NCI-H1048 (cell line): ENCODE results near the gene PIM1.
"Not testable (repeated sequence)": the region's sequence is repeated elsewhere in the genome, so short reads cannot be mapped to it uniquely, and the experiment has no call there.

Experiments used
- DNase-seq: peaks from one replicate; lab custom pipeline; 2025; lab: John Stamatoyannopoulos, UW

Gene PIM1

DNA sequence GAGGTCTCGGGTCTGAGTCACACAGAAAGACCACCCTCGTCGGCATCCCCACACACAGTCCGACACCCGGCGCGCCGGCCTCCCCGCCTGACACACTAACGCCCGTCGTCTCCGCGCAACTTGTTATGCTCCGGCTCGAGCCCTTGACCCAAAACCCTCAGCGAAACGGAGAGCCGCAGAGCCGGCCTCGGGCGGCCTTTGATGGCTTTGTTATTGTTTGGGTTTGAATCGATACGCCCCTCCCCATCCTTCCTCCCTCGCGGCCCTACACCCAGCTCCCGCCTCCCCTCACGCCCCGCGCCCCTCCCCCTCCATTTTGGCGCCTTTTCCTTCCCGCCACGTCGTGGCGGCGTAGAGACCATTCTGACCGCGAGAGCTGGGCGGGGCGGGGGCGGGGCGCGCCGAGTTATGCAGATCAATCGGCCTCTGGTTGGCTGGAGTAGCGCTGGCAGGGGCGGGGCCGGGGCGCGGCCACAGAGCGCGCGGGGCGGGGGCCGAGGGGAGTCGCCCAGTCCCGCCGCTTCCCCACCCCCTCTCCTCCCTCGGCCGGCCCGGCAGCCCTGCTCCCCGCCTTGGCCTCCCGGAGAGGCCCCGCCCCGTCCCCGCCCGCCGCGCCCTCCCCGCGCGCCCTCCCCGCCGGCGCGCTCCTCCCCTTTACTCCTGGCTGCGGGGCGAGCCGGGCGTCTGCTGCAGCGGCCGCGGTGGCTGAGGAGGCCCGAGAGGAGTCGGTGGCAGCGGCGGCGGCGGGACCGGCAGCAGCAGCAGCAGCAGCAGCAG, at the start of gene PIM1:
Gene PIM1 (plus strand): TSS at position 657 of the 777 bp plus-strand sequence. CDS start 424 bp downstream, outside the sequence.
- peak; percentile 83 for DNase-seq

DNA sequence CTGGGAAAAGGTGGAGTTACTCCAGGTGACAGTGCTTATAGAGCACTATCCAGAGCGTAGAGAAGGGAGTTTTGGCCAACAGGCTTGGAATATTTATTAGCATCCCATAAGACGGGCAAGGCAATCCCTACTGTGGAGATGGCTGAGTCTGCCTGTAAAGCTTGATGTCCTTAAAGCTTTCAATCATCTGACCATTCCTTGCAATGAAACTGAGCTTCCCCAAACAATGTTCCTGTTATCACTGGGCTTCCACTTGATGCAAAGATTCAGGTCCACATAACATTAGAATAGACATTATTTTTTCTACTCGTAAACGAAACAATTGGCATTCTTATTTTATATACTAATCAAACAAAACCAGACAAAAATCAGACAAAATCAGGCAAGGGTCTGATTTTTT, 48.4 kb upstream of the PIM1 start:
- no peak for DNase-seq

DNA sequence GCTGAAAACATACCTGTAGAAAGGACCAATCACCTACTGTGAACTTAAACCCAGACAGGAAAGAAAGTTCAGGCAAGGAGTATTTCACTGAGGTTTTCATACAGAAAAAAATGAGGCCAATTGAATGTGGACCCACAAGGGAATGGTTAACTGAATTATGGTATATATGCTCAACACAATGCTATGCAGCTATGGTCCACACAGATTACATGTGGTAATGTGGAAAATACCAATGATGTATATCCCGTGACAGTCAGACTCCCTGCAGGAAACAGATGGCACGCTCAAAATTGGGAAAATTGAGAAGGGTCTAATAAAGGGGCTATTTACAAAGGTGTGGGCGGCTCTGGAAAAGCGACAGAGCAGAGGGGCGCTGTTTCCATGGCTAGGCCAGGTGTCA, 47.1 kb upstream of the PIM1 start:
- no peak for DNase-seq

DNA sequence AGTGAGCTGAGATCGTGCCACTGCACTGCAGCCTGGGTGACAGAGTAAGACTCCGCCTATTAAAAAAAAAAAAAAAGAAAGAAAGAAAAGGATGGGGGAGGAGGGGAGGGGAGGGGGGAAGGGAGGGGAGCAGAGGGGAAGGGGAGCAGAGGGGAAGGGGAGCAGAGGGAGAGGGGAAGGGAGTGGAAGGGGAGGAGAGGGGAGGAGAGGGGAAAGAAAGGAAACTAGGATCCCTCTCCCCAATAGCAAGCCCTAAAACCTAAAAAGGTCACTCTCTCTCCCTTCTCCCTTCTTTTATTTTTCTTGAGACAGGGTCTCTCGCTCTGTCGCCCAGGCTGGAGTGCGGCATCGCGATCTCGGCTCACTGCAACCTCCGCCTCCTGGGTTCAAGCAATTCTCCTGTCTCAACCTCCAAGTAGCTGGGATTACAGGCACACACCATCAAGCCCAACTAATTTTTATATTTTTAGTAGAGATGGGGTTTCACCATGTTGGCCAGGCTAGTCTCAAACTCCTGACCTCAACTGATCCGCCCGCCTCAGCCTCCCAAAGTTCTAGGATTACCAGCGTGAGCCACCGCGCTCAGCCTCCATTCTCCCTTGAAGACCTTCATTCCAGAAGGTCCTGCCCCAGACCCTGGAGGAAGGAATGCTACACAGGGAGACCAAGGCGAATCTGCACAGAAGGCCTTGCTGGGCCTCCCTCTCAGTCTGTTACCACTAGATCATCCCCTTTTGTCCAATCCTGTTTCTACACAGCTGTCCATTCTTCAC, 45.8 kb upstream of the PIM1 start:
- DNase-seq: no peak

DNA sequence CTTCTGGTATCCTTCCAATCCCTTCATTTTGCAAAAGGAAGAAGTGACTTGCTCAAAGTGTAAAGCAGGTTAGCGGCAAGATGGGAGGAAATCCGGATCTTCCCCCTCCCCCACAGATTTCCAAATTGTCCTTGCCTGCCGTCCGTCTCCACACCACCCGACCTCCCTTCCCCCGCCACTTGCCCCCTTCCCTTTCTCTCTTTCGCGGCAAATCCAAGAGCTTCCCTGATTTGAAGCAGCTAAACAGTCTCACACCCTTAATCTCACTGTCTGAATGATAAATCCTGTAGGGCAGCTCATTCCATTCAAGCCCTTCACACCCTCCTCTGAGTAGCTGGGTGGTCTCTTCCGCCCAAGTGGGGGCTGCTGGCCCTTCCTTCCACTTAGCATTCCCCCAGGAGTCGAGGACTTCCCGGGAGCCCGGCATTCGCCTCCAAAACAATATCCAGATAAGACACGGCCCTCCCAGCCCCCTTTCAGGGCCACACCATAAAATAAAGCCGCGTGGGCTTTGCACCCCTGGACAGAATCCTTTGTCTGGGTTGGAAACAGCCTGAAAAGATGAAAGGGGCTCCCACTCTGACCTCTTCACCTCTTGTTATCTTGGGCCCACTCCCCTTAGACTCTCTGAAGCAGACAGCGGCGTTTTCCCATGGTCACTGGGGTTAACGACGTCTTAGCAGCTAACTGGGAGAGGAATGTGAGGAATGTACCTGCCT, 44.0 kb upstream of the PIM1 start:
- no peak for DNase-seq

DNA sequence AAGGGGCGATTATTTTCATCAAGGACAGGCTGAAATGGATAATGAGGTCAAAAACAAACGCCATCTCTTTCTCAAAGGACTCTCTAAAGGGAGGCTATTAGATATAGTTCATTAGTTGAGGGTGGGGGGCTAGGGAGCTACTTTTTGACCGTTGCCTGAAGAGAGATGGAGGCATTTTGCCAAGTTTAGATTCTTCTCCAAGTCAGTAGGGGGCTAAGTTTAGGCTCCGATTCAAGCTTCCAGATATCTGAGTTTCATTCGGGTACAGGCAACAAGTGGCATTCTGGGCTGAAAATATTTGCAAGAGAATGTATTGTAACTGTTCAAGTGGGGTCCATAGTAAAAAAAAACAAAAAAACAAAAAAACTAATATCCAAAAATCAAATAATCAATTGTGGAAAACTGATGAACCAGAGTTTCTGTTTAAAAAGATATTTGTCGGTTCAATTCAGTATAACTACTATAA, 43.4 kb upstream of the PIM1 start:
- DNase-seq: no peak

DNA sequence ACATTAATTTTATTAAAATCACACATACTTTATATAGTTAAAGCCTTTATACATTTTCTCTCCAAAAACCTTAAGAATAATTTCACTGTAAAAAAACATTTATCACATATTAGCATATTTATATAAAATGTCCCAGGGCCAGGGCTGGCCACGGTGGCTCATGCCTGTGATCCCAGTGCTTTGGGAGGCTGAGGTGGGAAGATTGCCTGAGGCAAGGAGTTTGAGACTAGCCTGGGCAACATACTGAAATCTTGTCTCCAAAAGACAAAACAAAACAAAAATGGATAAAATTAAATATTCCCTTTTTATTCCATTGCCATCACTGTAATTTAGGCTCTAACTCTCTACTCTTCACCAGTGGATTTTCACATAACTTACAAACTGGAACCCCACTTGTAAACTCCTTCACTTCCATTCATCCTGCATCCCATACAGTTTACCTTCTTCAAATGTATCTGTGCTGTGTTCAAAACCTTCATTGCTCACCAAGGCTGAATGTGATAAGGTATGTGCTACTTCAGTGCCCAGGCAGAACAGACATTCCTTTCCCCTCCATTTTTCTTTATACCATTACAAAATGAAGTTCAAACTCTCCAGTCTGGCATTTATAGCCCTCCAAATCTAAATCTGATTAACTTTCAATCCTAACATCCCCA, 42.9 kb upstream of the PIM1 start:
- no peak for DNase-seq

DNA sequence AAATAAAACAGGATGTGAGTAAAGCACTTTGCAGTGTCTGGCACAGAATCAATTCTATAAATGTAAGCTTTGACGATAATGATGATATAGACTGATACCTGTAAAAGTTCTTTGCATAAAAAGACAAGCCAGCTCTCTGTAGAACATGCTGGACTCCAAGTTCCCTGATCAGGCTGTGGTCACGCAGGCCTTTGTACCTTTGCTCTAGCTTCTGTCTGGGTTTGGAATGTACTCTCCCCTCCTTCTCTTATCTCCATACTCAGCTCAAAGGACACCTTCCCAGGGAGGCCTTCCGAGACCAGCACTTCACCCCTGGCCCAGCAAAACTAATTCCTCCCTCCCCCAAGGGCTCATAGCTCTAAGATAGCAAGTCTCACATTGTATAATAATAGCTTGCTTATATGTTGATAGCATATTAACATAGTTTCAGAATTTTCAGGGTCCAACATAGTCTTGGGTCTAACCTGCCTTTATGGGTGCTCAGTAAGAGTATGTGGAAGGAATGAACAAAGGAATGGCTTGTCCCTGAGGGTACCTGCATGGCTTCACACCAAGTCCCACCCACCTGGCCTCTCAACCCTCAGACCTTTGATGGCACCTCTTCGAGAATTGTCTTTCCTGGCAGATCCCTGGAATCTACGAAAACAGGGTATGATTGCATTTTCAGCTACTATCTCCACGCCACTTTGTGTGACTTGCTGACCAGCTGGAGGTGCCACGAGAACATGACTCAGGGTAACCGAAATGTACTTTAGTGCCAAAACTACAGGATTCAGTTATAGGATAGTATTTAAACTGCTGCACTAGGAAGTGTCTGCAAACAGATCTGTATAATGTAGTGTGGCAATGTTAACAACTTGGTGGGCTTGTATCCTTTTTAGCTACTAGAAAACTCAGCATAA, 41.7 kb upstream of the PIM1 start:
- no peak for DNase-seq

DNA sequence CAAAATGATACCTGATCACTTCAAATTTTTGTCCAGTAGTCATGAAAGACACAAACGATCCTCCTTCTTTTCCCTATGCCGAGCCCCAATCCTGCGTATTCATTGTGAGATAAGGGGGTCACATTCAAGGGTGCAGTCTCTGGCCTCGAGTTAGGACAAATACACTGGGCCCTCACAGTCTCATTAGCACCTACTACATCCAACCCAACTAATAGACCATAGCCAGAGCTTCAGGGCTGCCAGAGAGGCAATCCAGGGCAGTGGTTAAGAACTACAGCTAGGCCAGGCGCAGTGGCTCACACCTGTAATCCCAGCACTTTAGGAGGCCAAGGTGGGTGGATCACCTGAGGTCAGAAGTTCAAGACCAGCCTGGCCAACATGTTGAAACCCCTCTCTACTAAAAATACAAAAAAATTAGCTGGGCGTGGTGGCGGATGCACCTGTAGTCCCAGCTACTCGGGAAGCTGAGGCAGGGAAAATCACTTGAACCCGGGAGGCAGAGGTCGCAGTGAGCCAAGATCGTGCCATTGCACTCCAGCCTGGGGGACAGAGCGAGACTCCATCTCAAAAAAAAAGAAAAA, 41.0 kb upstream of the PIM1 start:
- not testable (repeated sequence) for DNase-seq

DNA sequence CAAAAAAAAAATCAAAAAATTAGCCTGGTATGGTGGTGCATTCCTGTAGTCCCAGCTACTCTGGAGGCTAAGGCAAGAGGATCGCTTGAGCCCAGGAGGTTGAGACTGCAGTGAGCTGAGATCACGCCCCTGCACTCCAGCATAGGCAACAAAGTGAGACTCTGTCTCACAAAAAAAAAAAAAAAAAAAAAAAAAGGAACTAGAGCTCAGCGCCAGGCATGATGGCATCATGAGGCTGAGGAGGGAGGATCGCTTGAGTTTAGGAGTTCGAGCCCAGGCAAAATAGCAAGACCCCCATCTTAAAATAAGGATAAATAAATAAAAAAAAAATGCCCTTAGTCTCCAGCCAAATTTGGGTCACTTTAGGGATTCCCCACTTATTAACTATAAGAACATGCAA, 40.4 kb upstream of the PIM1 start:
- no peak for DNase-seq

DNA sequence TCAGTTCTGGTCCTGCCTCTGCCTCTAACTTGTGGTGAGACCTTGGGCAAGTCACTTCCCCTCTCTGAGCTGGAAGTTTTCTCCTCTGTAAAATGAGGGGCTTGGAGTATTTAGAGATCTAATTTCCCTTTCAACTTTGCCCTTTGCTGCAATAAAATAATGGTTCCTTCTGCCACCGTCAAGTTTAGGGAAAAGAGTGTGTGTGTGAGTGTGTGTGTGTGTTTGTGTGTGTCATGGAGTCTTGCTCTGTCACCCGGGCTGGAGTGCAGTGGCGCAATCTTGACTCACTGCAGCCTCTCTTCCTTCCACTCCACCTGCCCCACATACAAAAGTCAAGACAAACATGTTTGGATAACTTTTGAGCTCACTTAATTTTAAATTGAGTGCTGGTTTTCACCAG, 39.2 kb upstream of the PIM1 start:
- no peak for DNase-seq

DNA sequence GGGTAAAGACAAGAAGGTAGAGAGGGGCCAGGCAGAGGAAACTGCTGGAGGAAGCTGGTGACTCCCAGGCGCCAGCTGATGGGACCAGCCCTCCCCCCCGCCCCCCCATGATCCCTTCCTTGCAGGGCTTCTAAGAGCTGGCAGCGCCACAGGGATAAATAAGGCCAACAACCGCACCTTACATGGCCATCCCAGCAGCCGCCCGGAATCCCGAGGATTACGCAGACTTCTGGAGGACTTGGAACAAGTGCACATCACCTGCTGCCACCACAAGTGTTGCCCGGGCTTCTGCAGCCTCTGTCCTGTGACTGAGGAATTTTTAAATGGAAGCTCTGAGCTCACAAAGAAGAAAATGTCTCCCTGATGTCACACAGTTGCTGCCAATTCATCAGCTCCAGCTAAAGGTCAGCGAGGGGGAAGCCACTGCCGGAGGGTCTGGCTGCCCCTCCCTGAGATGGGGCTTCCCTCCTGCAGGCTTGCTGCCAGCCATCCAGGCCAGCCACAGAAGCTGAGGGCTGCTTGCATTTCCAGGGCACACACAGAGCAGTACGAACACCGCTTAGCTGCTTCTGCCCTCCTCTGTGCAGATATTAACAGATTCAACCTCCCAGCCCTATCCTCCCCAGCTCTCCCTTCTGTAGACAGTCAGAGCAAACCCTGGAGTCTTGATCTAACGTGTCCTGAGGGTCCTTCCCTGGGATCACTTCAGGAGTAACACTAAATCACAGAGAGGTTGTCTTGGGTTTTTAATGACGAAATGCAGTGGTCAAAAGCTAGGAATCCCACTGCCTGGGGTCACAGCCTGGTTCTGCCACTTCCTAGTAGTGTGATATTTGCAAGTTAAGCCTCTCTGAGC, 38.6 kb upstream of the PIM1 start:
- DNase-seq: no peak

DNA sequence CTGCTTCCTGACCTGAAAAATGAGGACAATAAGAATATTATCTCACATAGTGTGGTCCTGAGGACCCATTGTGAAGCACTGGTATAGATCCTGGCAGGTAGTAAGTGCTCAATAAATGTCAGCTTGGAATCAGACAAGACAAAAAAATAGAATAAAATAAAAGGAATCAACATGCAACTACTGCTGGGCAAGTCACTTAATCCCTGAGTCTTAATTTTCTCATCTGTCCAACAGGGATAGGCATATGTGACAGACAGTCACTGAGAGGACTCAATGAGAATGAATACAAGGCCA, 38.0 kb upstream of the PIM1 start:
- no peak for DNase-seq

DNA sequence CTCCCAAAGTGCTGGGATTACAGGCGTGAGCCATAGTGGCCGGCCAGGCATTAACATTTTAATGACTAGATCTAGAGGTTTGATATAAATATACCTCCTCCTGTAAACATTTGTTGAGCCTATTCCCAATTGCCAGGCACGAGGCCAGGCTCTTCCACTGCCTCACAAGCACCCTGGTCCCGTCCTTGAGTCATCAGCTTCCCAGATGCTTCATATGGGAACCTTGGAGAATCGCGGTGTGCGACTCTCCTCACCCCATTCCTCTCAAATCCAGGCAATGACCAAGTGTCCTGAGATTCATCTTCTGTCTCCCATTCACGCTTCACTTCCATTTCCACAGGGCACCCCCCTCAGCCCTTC, 35.9 kb upstream of the PIM1 start:
- DNase-seq: no peak

DNA sequence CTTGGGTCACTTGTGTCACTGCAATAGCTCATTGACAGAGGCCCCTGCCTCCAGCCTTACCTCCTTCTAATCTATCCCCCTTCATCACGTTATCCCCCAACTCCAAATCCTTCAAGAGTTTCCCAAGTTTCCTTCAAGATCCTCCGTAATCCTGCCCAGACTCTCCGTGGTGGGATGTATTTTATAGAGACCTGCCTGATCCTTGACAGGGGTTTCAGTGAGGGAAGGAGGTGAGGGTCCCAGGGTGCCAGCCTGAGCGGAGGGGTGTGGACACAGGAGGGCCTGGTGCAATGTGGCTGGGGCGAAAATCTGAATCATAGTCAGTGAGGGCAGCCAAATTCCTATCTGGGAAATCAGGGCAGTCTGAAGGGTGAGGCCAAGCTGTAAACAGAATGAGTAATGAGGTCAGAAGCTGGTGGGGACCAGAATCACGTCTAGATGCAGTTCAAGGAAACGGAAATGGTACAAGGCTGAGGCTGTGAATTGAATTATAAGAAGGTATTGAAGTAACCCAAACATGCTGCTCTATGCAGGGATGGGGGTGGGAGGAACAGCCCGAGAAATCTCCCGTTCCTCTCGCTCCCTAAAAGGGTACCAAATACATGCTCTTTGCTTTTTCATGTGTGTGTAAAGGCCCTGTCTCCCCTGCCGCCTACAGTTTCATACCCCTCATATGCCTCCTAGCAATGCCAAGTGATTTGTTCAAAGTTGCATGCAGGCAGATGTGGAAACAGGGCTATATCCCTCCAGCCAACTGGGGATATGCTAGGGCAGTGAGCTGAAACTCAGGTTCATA, 35.4 kb upstream of the PIM1 start:
- DNase-seq: no peak

DNA sequence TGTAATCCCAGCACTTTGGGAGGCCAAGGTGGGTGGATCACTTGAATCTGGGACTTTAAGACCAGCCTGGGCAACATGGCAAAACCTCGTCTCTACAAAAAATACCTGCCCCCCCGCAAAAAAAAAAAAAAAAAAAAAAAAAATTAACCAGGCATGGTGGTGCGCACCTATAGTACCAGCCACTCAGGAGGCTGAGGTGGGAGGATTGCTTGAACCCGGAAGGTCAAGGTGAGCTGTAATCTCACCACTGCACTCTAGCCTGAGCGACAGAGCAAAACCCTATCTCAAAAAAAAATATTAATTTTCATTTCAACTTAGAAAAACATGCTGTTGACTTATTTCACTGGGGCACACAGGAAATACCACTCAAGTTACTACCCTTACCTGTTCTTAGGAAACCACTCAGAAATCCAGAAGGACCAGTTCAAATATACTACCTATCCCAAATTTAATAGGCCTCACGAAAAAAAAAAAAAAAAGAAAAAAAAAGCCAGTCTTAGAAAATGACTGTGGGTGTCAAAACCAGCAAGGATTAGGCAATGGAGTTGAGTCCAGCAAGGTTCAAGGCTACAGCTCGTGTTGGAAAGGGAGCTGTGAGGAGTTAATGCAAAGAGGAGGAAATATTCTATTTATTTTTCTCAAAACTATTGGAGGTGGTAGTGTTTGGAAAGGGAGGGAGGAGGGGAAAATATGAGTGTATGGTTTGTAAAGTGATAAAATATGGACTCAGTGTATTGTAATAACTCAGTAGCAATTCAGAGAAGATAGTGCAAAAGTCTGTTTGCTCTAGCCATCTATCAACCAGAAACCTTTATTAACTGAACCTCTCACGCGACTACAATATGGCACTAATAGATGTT, 33.9 kb upstream of the PIM1 start:
- DNase-seq: no peak

DNA sequence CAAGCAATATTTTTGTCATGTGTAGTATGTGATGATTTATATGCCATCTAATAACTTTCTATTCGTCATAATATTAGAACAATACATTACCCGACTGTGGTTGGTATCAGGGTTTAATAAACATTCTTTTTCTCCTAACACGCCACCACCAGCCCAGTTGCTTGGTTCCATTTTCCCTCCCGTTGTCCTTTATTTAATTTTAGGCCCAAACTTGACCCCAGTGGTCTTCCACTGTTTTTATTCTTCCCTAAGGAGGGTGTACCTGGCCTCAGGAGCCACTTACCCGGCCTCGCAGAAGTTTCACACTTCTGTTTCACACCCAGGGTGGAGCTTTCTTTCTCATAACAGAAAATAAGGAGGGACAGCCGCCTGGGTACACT, 33.1 kb upstream of the PIM1 start:
- DNase-seq: no peak
